Measurements from ENCODE around the gene CNTNAP2.

The CNTNAP2 gene

GRCh38 chr7:148014541-148014940 lies 1897.9 kb downstream of the CNTNAP2 start:
- no peak for TF ChIP-seq CTCF (IDR thresholded peaks at IDR 0.05; ENCODE audit: control insufficient read depth, extremely low read depth, insufficient read depth)
- DNase-seq (ENCODE audit: low read depth): no peak
- no peak overlapping the region for H3K4me3 ChIP-seq (ENCODE audit: low read depth, low read length)

GRCh38 chr7:148017126-148017525 lies 1900.5 kb downstream of the CNTNAP2 start:
- H3K4me3 ChIP-seq (ENCODE audit: low read depth, low read length): no peak overlapping the region
- TF ChIP-seq CTCF (IDR thresholded peaks at IDR 0.05; ENCODE audit: control insufficient read depth, extremely low read depth, insufficient read depth): no peak
- no peak for DNase-seq (ENCODE audit: low read depth)

- DNase-seq (ENCODE audit: low read depth): no peak
- no peak for TF ChIP-seq CTCF (IDR thresholded peaks at IDR 0.05; ENCODE audit: control insufficient read depth, extremely low read depth, insufficient read depth)
- H3K4me3 ChIP-seq (ENCODE audit: low read depth, low read length): no peak overlapping the region
Observed at GRCh38 chr7:148020679-148021078, 1904.1 kb downstream of the CNTNAP2 start.

- no peak for TF ChIP-seq CTCF (IDR thresholded peaks at IDR 0.05; ENCODE audit: control insufficient read depth, extremely low read depth, insufficient read depth)
- H3K4me3 ChIP-seq (ENCODE audit: low read depth, low read length): no peak overlapping the region
- no peak for DNase-seq (ENCODE audit: low read depth)
Observed at GRCh38 chr7:148021507-148022045, 1905.0 kb downstream of the CNTNAP2 start.

GRCh38 chr7:148022832-148023231 lies 1906.2 kb downstream of the CNTNAP2 start:
- no peak for TF ChIP-seq CTCF (IDR thresholded peaks at IDR 0.05; ENCODE audit: control insufficient read depth, extremely low read depth, insufficient read depth)
- no peak for DNase-seq (ENCODE audit: low read depth)
- H3K4me3 ChIP-seq (ENCODE audit: low read depth, low read length): no peak overlapping the region

GRCh38 chr7:148026713-148027112 lies 1910.1 kb downstream of the CNTNAP2 start:
- H3K4me3 ChIP-seq (ENCODE audit: low read depth, low read length): no peak overlapping the region
- TF ChIP-seq CTCF (IDR thresholded peaks at IDR 0.05; ENCODE audit: control insufficient read depth, extremely low read depth, insufficient read depth): no peak
- DNase-seq (ENCODE audit: low read depth): no peak

GRCh38 chr7:148028165-148028564 lies 1911.6 kb downstream of the CNTNAP2 start:
- no peak for DNase-seq (ENCODE audit: low read depth)
- no peak overlapping the region for H3K4me3 ChIP-seq (ENCODE audit: low read depth, low read length)
- TF ChIP-seq CTCF (IDR thresholded peaks at IDR 0.05; ENCODE audit: control insufficient read depth, extremely low read depth, insufficient read depth): no peak
